T-helper 2 cell treated with Interferon-gamma antibody and Interleukin-4, amounts not matched to agents 5 μg/mL and 100 μg/mL, for 36 hours (primary cell): ENCODE measurements around the gene PPP1R15A.
"Not testable (repeated sequence)": the region's sequence is repeated elsewhere in the genome, so short reads cannot be mapped to it uniquely, and the experiment has no call there.

Source experiments
- DNase-seq: peaks from one replicate; pipeline ENCODE4 v3.0.0; 2021; ENCODE audit warnings: low spot score
- H3K27ac Mint-ChIP-seq: one replicate; pipeline ENCODE4 v1.8.0; 2021; ENCODE audit warnings: mild to moderate bottlenecking, mixed read lengths
- H3K27me3 Mint-ChIP-seq: one replicate; pipeline ENCODE4 v1.8.0; 2021; ENCODE audit warnings: low read depth, mixed read lengths
- H3K36me3 Mint-ChIP-seq: one replicate; pipeline ENCODE4 v1.8.0; 2021; ENCODE audit warnings: low read depth, mixed read lengths
- H3K4me1 Mint-ChIP-seq: one replicate; pipeline ENCODE4 v1.8.0; 2021; ENCODE audit warnings: low read depth, mixed read lengths
- H3K4me3 Mint-ChIP-seq: one replicate; pipeline ENCODE4 v1.8.0; 2022; ENCODE audit warnings: mild to moderate bottlenecking, moderate library complexity, mixed read lengths
- H3K9me3 Mint-ChIP-seq: one replicate; pipeline ENCODE4 v1.8.0; 2021; ENCODE audit warnings: mixed read lengths

PPP1R15A gene

DNA sequence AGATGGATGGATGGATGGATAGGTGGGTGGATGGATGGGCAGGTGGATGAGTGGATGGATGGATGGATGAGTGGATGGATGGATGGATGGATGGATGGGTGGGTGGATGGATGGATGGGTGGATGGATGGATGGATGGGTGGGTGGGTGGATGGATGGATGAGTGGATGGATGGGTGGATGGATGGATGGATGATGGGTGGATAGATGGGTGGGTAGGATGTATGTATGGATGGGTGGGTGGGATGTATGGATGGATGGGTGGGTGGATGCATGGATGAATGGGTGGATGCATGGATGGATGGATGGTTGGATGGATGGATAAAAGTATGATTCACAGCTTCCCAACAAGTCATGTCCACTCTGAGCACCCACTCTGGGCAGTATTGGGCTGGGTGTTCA is 31.6 kb downstream of the PPP1R15A start:
- H3K4me1 Mint-ChIP-seq: peaks cover 18% of the 10 kb centered on the region
- DNase-seq, H3K27ac Mint-ChIP-seq, H3K9me3 Mint-ChIP-seq, H3K4me3 Mint-ChIP-seq, H3K27me3 Mint-ChIP-seq: not testable (repeated sequence)
- H3K36me3 Mint-ChIP-seq: peaks cover 54% of the 10 kb centered on the region

DNA sequence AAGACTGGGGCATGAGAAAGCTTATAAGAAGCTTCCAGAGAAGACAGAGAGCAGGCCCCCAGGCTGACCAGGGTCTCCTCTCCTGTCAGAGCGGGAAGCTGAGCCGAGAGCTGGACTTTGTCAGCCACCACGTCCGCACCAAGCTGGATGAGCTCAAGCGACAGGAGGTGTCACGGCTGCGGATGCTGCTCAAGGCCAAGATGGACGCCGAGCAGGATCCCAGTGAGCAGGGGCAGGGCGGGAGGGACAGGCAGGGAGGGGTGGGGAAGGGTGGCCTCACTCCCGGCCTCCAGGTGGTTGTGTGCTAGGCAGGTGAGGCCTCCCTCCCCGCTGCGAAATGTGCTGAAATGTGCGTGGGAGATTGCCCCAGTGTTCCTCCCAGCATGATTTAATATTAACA is 33.4 kb downstream of the PPP1R15A start:
- Mint-ChIP-seq H3K9me3 (no peaks in the 10 kb centered on the region), H3K36me3 (peaks cover 58% of the 10 kb centered on the region), H3K4me1 (peaks cover 13% of the 10 kb centered on the region), H3K27me3 (no peaks in the 10 kb centered on the region), H3K27ac (no peak overlapping the region), H3K4me3 (no peak overlapping the region)
- DNase-seq: no peak

DNA sequence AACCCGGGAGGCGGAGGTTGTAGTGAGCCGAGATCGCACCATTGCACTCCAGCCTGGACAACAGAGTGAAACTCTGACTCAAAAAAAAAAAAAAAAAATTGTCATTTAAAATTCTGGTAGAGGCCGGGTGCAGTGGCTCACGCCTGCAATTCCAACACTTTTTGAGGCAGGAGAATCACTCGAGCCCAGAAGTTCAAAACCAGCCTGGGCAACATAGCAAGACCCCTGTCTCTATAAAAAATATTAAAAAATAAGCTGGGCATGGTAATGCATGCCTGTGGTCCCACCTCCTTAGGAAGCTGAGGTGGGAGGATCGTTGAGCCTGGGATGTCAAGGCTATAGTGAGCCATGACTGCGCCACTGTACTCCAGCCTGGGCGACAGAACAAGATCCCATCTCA is 34.1 kb downstream of the PPP1R15A start:
- no peak for DNase-seq
- Mint-ChIP-seq H3K9me3 (no peaks in the 10 kb centered on the region), H3K4me3 (no peak overlapping the region), H3K27me3 (no peaks in the 10 kb centered on the region), H3K27ac (no peak overlapping the region), H3K4me1 (peaks cover 8% of the 10 kb centered on the region), H3K36me3 (peaks cover 58% of the 10 kb centered on the region)

DNA sequence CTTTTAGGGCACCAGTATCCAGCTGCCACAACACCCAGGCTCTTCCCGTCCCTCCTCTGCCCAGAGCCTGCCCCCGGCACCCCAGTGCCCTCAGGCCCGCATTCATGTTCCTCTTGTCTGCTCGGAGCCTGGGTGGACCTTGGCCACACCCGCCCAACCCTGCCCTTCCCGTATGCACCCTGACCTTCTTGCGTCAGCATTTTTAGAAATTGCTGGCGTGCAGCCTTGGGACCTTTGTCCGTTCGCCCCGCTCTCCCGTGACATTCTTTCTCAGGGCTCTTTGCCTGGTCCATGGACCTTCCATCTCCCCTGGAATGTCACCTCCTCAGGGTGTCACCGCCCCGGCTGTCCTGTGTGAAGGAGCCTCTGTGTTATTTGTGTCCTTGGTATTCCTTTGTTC is 35.5 kb downstream of the PPP1R15A start:
- no peak for DNase-seq
- H3K4me3 Mint-ChIP-seq: no peak overlapping the region
- H3K36me3 Mint-ChIP-seq: peaks cover 58% of the 10 kb centered on the region
- no peak overlapping the region for H3K27ac Mint-ChIP-seq
- no peaks in the 10 kb centered on the region for H3K27me3 Mint-ChIP-seq
- H3K9me3 Mint-ChIP-seq: no peaks in the 10 kb centered on the region
- peaks cover under 1% of the 10 kb centered on the region for H3K4me1 Mint-ChIP-seq

DNA sequence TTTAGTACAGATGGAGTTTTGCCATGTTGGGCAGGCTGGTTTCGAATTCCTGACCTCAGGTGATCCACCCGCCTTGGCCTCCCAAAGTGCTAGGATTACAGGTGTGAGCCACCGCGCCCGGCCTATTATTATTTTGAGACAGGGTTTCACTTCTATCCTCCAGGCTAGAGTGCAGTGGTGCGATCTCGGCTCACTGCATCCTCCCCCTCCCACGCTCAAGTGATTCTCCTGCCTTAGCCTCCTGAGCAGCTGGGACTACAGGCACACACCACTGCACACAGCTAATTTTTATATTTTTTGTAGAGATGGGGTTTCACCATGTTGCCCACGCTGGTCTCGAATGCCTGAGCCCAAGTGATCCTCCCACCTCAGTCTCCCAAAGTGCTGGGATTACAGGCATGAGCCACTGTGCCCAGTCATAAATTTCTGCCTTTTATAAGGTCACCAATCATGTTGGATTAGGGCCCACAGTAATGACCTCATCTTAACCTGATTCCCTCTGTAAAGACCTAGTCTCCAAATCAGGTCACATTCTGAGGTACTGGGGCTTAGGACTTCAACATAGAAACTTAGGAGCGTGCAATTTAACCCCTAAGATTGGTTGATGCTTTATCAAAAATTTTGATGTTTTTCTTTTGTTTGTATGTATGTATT is 37.3 kb downstream of the PPP1R15A start:
- not testable (repeated sequence) for DNase-seq, H3K27me3 Mint-ChIP-seq, H3K9me3 Mint-ChIP-seq, H3K4me3 Mint-ChIP-seq, H3K27ac Mint-ChIP-seq, H3K4me1 Mint-ChIP-seq
- peaks cover 62% of the 10 kb centered on the region for H3K36me3 Mint-ChIP-seq

DNA sequence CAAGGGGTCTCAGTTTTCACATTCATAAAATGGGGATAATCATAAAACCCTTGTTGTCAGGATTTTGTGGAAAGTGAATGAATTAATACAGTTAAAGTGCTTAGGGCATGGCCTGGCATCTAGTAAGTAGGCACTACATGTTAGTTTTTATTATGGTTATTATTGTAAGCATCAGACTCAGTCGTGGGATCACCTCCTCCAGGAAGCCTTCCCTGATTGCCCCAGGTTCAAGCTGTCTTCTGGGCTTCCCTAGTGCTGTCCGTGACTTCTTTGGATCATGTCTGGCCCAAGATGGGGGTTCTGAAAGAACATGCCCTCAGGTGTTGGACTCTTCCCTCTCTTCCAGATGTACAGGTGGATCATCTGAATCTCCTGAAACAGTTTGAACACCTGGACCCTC is 38.6 kb downstream of the PPP1R15A start:
- Mint-ChIP-seq H3K9me3 (no peaks in the 10 kb centered on the region), H3K36me3 (peaks cover 55% of the 10 kb centered on the region), H3K27ac (no peak overlapping the region), H3K27me3 (no peaks in the 10 kb centered on the region), H3K4me3 (no peak overlapping the region), H3K4me1 (no peaks in the 10 kb centered on the region)
- DNase-seq: no peak

DNA sequence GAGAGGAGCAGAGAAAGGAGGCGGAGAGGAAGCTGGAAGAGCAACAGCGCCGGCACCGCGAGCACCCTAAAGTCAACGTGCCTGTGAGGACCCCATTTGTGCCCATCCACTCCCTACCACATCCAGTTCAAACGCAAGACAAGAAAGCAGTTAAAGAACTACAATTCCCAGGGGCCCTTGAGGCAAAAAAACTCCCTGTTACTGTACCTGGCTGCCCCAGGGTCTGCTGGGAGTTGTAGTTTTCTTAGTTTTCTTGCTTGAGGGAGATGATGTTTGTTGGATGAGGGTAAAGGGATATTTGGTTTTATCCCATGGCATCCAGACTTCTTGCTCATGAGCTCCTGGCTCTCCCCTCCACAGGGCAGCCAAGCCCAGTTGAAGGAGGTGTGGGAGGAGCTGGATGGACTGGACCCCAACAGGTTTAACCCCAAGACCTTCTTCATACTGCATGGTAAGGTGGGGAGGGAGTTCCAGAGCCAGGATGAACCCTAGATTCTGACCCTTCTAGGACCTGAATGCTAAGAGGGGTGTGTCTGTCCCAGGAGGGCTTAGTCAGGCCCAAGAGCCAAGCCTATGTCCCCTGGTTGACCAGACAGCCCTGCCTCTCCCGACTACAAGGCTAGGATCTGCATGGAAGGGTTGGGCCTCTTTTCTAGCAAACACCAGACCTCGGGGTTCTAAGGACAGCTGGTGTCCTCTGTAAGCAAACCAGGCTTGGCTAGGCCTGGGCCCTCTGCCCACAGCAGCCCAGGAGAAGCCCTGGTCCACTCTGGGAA is 41.1 kb downstream of the PPP1R15A start:
- Mint-ChIP-seq H3K36me3 (peaks cover 51% of the 10 kb centered on the region), H3K27ac (no peak overlapping the region), H3K4me3 (no peak overlapping the region)

DNA sequence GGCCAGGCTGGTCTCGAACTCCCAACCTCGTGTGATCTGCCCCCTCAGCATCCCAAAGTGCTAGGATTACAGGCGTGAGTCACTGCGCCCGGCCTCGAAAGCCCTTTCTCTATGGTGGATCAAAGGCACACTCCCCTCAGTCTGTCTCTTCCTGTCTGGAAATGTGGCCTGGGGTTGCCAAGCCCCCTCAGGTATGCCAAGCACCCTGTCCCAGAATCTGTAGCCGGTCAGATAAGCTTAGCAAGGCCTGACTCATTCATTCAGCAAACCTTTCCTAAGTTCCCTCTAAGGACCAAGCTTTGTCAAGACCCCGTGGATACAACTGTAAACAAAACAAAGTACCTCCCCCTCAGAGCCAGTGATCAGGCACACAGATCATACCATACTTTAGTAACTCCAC is 42.0 kb downstream of the PPP1R15A start:
- peaks cover 57% of the 10 kb centered on the region for H3K36me3 Mint-ChIP-seq
- H3K9me3 Mint-ChIP-seq: no peaks in the 10 kb centered on the region
- H3K27ac Mint-ChIP-seq: no peak overlapping the region

More for the DNA sequence above, 41.1 kb downstream of the PPP1R15A start:
- no peak for DNase-seq
- Mint-ChIP-seq H3K27me3 (no peaks in the 10 kb centered on the region), H3K4me1 (no peaks in the 10 kb centered on the region), H3K9me3 (no peaks in the 10 kb centered on the region)

DNA sequence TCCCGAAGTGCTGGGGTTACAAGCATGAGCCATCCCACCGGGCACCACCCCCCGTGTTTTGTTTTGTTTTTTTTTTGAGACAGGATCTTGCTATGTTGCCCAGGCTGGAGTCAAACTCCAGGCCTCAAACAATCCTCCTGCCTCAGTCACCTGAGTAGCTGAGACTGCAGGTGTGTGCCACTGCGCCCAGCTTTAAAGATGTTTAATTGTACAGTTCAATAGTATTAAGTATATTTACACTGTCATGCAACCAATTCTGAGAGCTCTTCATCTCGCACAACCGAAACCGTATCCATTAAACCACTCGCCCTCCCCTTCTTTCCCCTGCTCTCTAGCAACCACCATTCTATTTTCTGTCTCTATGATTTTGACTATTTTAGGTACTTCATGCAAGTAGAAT is 43.5 kb downstream of the PPP1R15A start:
- Mint-ChIP-seq H3K4me1 (peaks cover 1% of the 10 kb centered on the region), H3K27ac (no peak overlapping the region), H3K27me3 (no peaks in the 10 kb centered on the region), H3K9me3 (no peaks in the 10 kb centered on the region), H3K4me3 (no peak overlapping the region), H3K36me3 (peaks cover 49% of the 10 kb centered on the region)
- no peak for DNase-seq

More for the DNA sequence above, 42.0 kb downstream of the PPP1R15A start:
- DNase-seq: no peak
- Mint-ChIP-seq H3K27me3 (no peaks in the 10 kb centered on the region), H3K4me1 (peaks cover 1% of the 10 kb centered on the region), H3K4me3 (no peak overlapping the region)

DNA sequence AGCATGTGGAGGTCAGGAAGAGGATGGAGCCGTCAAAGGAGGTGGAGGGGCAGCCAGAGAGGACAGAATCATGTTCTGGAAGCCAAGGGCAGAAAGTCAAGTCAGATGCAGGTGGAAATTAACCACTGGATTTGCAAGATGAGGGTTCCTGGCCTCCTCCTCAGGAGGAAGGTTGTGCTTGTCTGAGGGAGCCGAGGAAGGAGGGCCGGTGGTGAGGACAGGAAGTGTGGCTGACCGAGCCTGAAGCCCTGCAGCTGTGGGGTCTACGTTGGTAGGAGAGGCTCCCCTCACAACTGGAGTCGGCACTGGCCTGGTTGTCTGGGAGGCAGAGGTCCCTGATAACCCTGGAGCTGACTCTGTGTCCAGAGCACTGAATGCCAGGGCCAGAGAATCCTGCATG is 45.9 kb downstream of the PPP1R15A start:
- H3K27me3 Mint-ChIP-seq: no peaks in the 10 kb centered on the region
- H3K27ac Mint-ChIP-seq: no peak overlapping the region
- peaks cover 41% of the 10 kb centered on the region for H3K36me3 Mint-ChIP-seq
- no peaks in the 10 kb centered on the region for H3K9me3 Mint-ChIP-seq
- no peak for DNase-seq
- H3K4me1 Mint-ChIP-seq: peaks cover 1% of the 10 kb centered on the region
- H3K4me3 Mint-ChIP-seq: no peak overlapping the region

DNA sequence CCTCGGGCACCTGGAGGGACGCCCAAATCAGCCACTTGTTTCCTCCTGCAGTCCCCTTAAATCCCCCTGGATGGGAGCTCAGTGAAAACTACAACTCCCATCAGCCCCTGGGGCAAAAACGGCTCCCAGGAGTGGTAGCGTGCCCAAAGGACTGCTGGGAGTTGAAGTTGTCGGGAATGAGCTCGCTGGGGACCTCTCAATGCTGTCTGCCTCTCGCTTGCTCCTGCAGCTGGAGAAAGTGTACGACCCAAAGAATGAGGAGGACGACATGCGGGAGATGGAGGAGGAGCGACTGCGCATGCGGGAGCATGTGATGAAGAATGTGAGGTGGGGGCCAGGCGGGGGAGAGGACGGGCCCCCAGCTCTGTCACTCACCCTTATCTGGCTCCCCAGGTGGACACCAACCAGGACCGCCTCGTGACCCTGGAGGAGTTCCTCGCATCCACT is 46.6 kb downstream of the PPP1R15A start:
- Mint-ChIP-seq H3K27me3 (no peaks in the 10 kb centered on the region), H3K36me3 (peaks cover 38% of the 10 kb centered on the region), H3K4me1 (peaks cover 1% of the 10 kb centered on the region), H3K4me3 (no peak overlapping the region), H3K9me3 (no peaks in the 10 kb centered on the region), H3K27ac (no peak overlapping the region)
- DNase-seq: no peak

DNA sequence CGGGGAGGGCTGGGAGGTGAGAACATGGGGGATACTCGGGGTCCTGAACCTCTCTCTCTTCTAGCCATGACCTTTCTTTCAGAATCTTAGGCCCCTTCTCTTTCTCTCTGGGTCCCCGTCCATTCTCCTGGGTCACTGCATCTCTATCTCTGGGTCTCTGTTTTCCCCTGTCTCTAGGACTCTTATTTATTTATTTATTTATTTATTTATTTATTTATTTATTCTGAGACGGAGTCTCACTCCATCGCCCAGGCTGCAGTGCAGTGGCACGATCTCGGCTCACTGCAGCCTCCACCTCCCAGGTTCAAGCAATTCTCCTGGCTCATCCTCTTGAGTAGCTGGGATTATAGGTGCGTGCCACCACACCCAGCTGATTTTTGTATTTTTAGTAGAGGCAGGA is 47.0 kb downstream of the PPP1R15A start:
- H3K27ac Mint-ChIP-seq, H3K9me3 Mint-ChIP-seq, H3K27me3 Mint-ChIP-seq, H3K4me3 Mint-ChIP-seq, DNase-seq, H3K4me1 Mint-ChIP-seq: not testable (repeated sequence)
- peaks cover 35% of the 10 kb centered on the region for H3K36me3 Mint-ChIP-seq

DNA sequence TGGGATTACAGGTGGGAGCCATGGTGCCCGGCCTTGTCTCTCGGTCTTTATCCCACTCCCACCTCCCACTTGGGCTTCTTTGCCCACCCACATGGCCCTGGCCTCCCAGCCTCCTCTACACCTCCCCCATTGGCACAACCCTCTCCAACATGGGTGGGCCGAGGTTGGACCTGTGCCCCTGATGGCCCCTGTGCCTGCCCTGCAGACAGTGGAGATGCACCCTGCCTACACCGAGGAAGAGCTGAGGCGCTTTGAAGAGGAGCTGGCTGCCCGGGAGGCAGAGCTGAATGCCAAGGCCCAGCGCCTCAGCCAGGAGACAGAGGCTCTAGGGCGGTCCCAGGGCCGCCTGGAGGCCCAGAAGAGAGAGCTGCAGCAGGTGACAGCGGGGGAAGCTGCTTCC is 48.7 kb downstream of the PPP1R15A start:
- peaks cover 1% of the 10 kb centered on the region for H3K4me1 Mint-ChIP-seq
- no peak overlapping the region for H3K27ac Mint-ChIP-seq
- no peak overlapping the region for H3K4me3 Mint-ChIP-seq
- no peaks in the 10 kb centered on the region for H3K27me3 Mint-ChIP-seq
- no peaks in the 10 kb centered on the region for H3K9me3 Mint-ChIP-seq
- peaks cover 28% of the 10 kb centered on the region for H3K36me3 Mint-ChIP-seq
- DNase-seq: no peak

DNA sequence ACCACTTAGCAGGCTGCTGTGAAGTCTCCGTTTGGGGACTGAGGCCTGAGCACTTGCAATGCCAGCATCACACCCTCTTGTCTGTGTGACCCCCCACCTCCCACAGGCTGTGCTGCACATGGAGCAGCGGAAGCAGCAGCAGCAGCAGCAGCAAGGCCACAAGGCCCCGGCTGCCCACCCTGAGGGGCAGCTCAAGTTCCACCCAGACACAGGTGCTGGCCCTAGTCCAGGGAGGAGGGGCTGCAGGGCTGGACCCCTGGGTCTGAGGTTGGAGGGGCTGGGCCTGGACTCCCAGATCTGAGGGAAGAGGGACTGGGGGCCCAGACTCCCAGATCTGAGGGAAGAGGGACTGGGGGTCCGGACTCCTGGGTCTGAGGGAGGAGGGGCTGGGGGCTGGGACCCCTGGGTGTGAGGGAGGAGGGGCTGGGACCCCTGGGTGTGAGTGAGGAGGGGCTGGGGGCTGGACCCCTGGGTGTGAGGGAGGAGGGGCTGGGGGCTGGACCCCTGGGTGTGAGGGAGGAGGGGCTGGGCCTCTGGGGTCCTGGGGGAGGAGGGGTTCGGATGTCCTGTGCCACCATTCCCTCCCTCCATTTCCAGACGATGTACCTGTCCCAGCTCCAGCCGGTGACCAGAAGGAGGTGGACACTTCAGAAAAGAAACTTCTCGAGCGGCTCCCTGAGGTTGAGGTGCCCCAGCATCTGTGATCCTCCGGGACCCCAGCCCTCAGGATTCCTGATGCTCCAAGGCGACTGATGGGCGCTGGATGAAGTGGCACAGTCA is 49.7 kb downstream of the PPP1R15A start:
- Mint-ChIP-seq H3K9me3 (no peaks in the 10 kb centered on the region), H3K27me3 (no peaks in the 10 kb centered on the region), H3K27ac (no peak overlapping the region), H3K36me3 (peaks cover 26% of the 10 kb centered on the region), H3K4me1 (peaks cover 3% of the 10 kb centered on the region), H3K4me3 (no peak overlapping the region)
- no peak for DNase-seq
